PC-9 (cell line): Measurements from ENCODE around the gene CLIP1. TPM values are rescaled to one million over a fixed set of nuclear protein-coding genes. Genes with fewer than 3 reads are reported as not detected.

Experiments used
- BruUV-seq: library from RNA; stranded (reverse); fragments of 400-500 nt; replicated peaks from 2 replicates; lab custom pipeline; 2021; lab: Mats Ljungman, UMichigan
- CTCF ChIA-PET: fragments of 300-600 bp; sonication (Branson Sonifier 250); formaldehyde crosslinking; loops from one replicate; lab custom pipeline; 2022; ENCODE audit warnings: antibody characterized with exemption; lab: Charles Lee
- POLR2A ChIA-PET: fragments of 300-600 bp; sonication (Branson Sonifier 250); formaldehyde crosslinking; loops from one replicate; lab custom pipeline; 2022; ENCODE audit warnings: antibody characterized with exemption; ENCODE audit not compliant: unreplicated experiment; lab: Charles Lee
- DNase-seq, 2 experiments: peaks; one replicate each; pipeline versions ENCODE4 v3.0.0 to v3.0.0-alpha.2; 2015 to 2022; ENCODE audit warnings: mixed read lengths in 1 of 2
- H2AFZ ChIP-seq: fragments of 200-600 bp; sonication (generic); 2 replicates; pipeline ENCODE4 v1.8.1; 2017; ENCODE audit warnings: antibody characterized with exemption
- H3F3A ChIP-seq: fragments of 200-600 bp; sonication (generic); 2 replicates; pipeline ENCODE4 v1.8.1; 2017; ENCODE audit warnings: antibody characterized with exemption, mild to moderate bottlenecking, low read depth; ENCODE audit not compliant: insufficient read depth
- H3K27ac ChIP-seq: fragments of 200-600 bp; sonication (generic); 2 replicates; pipeline ENCODE4 v1.6.1; 2016; ENCODE audit warnings: mixed run types
- H3K27me3 ChIP-seq: fragments of 200-600 bp; sonication (generic); 2 replicates; pipeline ENCODE4 v1.6.1; 2016; ENCODE audit warnings: low read depth, mixed run types; ENCODE audit not compliant: insufficient read depth
- H3K36me3 ChIP-seq: fragments of 200-600 bp; sonication (generic); 2 replicates; pipeline ENCODE4 v1.6.1; 2016; ENCODE audit warnings: low read depth, mixed run types
- H3K4me1 ChIP-seq: fragments of 200-600 bp; sonication (generic); replicated peaks from 2 replicates; pipeline ENCODE4 v1.6.1; 2016; ENCODE audit warnings: mixed run types; ENCODE audit not compliant: insufficient read depth
- H3K4me2 ChIP-seq: fragments of 200-600 bp; sonication (generic); 2 replicates; pipeline ENCODE4 v1.6.1; 2017; ENCODE audit warnings: mixed run types
- H3K4me3 ChIP-seq: fragments of 200-600 bp; sonication (generic); 2 replicates; pipeline ENCODE4 v1.6.1; 2016; ENCODE audit warnings: mixed run types
- H3K79me2 ChIP-seq: fragments of 200-600 bp; sonication (generic); 2 replicates; pipeline ENCODE4 v1.6.1; 2017; ENCODE audit warnings: low read depth, mixed run types
- H3K9me2 ChIP-seq: fragments of 200-600 bp; sonication (generic); 2 replicates; pipeline ENCODE4 v1.8.1; 2017; ENCODE audit warnings: mild to moderate bottlenecking; ENCODE audit not compliant: insufficient read depth
- H3K9me3 ChIP-seq: fragments of 200-600 bp; sonication (generic); 2 replicates; pipeline ENCODE4 v1.8.1; 2016; ENCODE audit warnings: low read depth; ENCODE audit not compliant: insufficient read depth
- H4K20me1 ChIP-seq: fragments of 200-600 bp; sonication (generic); 2 replicates; pipeline ENCODE4 v1.8.1; 2017; ENCODE audit not compliant: insufficient read depth
- CTCF ChIP-seq: fragments of 200-600 bp; sonication (generic); conservative IDR thresholded peaks from 2 replicates; pipeline ENCODE4 v1.6.1; 2017; ENCODE audit warnings: mixed run types, antibody characterized with exemption, mild to moderate bottlenecking, moderate library complexity
- EZH2 ChIP-seq: fragments of 200-600 bp; sonication (generic); IDR thresholded peaks from 2 replicates; pipeline ENCODE4 v1.8.0; 2017; ENCODE audit warnings: antibody characterized with exemption, low read depth
- intact Hi-C: fragments of 100-400 bp; cut with micrococcal nuclease; formaldehyde crosslinking; loops from one replicate; pipeline ENCODE4 v1.10.0; 2022; ENCODE audit not compliant: unreplicated experiment
- total RNA-seq: library from RNA; stranded (reverse); gene quantifications from 2 replicates; pipeline ENCODE4 v1.2.3, GENCODE V29; 2021

Gene CLIP1
- total RNA-seq, 1 experiment from 2014 or later = 86.9 TPM

- peaks cover 56% of the 10 kb centered on the region for H3K79me2 ChIP-seq
- no peak for DNase-seq
- no peak overlapping the region for H2AFZ ChIP-seq
- H3K4me1 ChIP-seq = no peaks in the 10 kb centered on the region
- no peaks in the 10 kb centered on the region for H3K36me3 ChIP-seq
- 0 out of 2 replicates have a peak, but pooled peaks cover 5% of the 10 kb centered on the region for H3F3A ChIP-seq
- no peaks in the 10 kb centered on the region for H3K9me3 ChIP-seq
- no peak overlapping the region for H3K4me3 ChIP-seq
- no peaks in the 10 kb centered on the region for H3K27me3 ChIP-seq
- TF ChIP-seq CTCF = no peak
- TF ChIP-seq EZH2 = no peak
- CTCF ChIA-PET = no interaction called here
- no TSS peak for BruUV-seq
- H4K20me1 ChIP-seq = no peaks in the 10 kb centered on the region; the same call in 1 of the 2 replicates
- H3K9me2 ChIP-seq = no peaks in the 10 kb centered on the region
- intact Hi-C loops = no loop called here
- POLR2A ChIA-PET = no interaction called here
- H3K27ac ChIP-seq = no peak overlapping the region
- H3K4me2 ChIP-seq = no peak overlapping the region
Measured at GRCh38 chr12:122389677-122390076, 32.8 kb downstream of the CLIP1 start.

DNA sequence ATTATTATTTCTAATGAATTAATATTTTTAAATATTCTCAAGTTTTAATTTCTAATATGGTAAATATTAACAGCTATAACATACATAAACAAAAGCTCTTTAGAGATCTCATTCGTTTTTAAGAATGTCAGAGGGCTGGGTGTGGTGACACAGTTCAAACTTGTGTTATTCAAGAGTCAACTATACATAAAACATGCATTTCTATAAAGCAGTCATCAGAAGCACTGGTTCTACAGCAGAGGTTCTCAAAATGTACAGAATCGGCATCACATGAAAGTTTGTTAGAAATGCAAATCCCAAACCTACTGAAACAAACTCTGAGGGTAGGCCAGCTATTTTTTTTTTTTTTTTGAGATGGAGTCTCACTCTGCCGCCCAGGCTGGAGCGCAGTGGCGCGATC, 34.6 kb downstream of the CLIP1 start:
- TF ChIP-seq CTCF (no peak), EZH2 (no peak)
- Histone ChIP-seq H3K27ac (no peak overlapping the region), H2AFZ (no peak overlapping the region), H3K36me3 (no peaks in the 10 kb centered on the region), H4K20me1 (no peaks in the 10 kb centered on the region; the same call in 1 of the 2 replicates), H3K4me3 (no peak overlapping the region), H3K4me2 (no peak overlapping the region), H3K9me2 (no peaks in the 10 kb centered on the region), H3K79me2 (peaks cover 47% of the 10 kb centered on the region), H3K27me3 (no peaks in the 10 kb centered on the region), H3K4me1 (no peaks in the 10 kb centered on the region), H3K9me3 (no peaks in the 10 kb centered on the region), H3F3A (0 out of 2 replicates have a peak, but pooled peaks cover 5% of the 10 kb centered on the region)
- intact Hi-C loops = no loop called here
- DNase-seq = no peak
- ChIA-PET POLR2A (no interaction called here), CTCF (no interaction called here)
- no TSS peak for BruUV-seq

DNA sequence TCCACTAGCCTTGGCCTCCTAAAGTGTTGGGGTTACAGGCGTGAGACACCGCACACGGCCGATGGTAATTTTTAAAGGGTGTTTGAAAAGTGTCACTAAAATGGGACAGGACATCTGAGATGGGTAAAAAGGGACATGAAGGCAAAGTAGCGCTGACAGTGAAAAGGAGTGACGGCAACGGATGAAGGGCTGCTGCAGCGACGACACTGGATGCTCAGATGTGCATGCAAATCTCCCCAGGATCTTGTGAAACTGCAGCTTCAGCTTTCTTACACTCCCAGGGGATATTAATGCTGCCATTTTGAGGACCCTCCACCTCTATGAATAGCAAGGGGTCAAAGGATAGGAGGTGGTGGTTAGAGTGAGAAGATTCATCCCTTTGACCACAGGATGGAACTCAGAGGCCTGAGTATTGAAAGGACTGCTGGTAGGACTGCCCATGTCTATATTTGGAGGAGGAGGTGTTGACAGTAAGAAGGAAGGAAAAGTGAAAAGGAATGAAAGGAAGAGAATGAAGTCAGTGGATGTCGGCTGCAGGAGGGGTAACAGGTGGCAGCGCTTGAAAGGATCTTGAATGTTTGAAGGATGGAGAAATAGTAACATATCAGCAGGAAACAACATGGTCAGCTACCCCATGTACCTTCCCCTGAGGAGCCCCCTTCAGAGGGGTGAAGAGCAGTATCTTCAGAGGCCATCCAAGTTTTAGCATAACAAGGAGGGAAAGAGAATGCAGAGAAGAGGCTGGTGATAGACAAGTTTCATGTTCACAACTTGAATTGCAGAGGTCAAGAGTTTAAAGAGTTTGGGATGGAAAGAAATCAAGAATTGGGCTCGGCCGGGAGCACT, 37.1 kb downstream of the CLIP1 start:
- H3K9me3 ChIP-seq = no peaks in the 10 kb centered on the region
- ChIA-PET POLR2A (no interaction called here), CTCF (no interaction called here)
- H3K27me3 ChIP-seq = no peaks in the 10 kb centered on the region
- H3K79me2 ChIP-seq = peaks cover 27% of the 10 kb centered on the region
- no peak overlapping the region for H2AFZ ChIP-seq
- H3K4me3 ChIP-seq = no peak overlapping the region
- H3K4me1 ChIP-seq = no peaks in the 10 kb centered on the region
- BruUV-seq = no TSS peak
- intact Hi-C loops = no loop called here
- no peak overlapping the region for H3K27ac ChIP-seq
- H3F3A ChIP-seq = 0 out of 2 replicates have a peak, but pooled peaks cover 5% of the 10 kb centered on the region
- H3K36me3 ChIP-seq = no peaks in the 10 kb centered on the region
- DNase-seq = no peak
- no peak overlapping the region for H3K4me2 ChIP-seq
- H4K20me1 ChIP-seq = no peaks in the 10 kb centered on the region; the same call in 1 of the 2 replicates
- no peak for TF ChIP-seq EZH2
- TF ChIP-seq CTCF = no peak
- H3K9me2 ChIP-seq = no peaks in the 10 kb centered on the region
